ENCODE data around the gene ADGRE3. TPM values are rescaled to one million over a fixed set of nuclear protein-coding genes. Genes with fewer than 3 reads are reported as not detected.

ADGRE3 gene
- total and polyA plus RNA-seq, 2 donors (not counting 1 experiment from before 2014, with no cell fraction given) = 0.17 to 0.46 TPM

- peaks cover 21 to 86% of the 10 kb centered on the region in 2 experiments for H3K36me3 ChIP-seq (replicated peaks in 1 of 2; ENCODE audit: control extremely low read depth in 1 of 2, control insufficient read depth in 1 of 2, extremely low read depth in 1 of 2, insufficient read depth in 2 of 2, low read length in 1 of 2)
- CTCF ChIA-PET = no interaction called here
- TF ChIP-seq EZH2 (IDR thresholded peaks at IDR 0.05; ENCODE audit: borderline replicate concordance, insufficient read depth, low read depth, low read length, poor library complexity, severe bottlenecking) = no peak
- TF ChIP-seq, protein P1, sequence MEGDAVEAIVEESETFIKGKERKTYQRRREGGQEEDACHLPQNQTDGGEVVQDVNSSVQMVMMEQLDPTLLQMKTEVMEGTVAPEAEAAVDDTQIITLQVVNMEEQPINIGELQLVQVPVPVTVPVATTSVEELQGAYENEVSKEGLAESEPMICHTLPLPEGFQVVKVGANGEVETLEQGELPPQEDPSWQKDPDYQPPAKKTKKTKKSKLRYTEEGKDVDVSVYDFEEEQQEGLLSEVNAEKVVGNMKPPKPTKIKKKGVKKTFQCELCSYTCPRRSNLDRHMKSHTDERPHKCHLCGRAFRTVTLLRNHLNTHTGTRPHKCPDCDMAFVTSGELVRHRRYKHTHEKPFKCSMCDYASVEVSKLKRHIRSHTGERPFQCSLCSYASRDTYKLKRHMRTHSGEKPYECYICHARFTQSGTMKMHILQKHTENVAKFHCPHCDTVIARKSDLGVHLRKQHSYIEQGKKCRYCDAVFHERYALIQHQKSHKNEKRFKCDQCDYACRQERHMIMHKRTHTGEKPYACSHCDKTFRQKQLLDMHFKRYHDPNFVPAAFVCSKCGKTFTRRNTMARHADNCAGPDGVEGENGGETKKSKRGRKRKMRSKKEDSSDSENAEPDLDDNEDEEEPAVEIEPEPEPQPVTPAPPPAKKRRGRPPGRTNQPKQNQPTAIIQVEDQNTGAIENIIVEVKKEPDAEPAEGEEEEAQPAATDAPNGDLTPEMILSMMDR (IDR thresholded peaks at IDR 0.05) = no peak
Measured at GRCh38 chr19:14704450-14704849, 29.8 kb upstream of the ADGRE3 start.

GRCh38 chr19:14703833-14704232 lies 29.2 kb upstream of the ADGRE3 start:
- H3K27me3 ChIP-seq (replicated peaks in 1 of 4; ENCODE audit: control extremely low read depth in 1 of 4, control insufficient read depth in 3 of 4, insufficient read depth in 4 of 4, low read length in 3 of 4) = no peaks in the 10 kb centered on the region
- no peak overlapping the region for H3K4me3 ChIP-seq (ENCODE audit: control extremely low read depth in 1 of 5, extremely low read depth in 1 of 5, insufficient read depth in 1 of 5, low read depth in 2 of 5, low read length in 4 of 5)
- WGBS (ENCODE audit: insufficient coverage) = 100% methylated on average over 3 of the region's 6 CpGs
- no peaks in the 10 kb centered on the region for H3K9me3 Mint-ChIP-seq (ENCODE audit: insufficient read depth)
- H3K27me3 Mint-ChIP-seq = no peaks in the 10 kb centered on the region
- no peaks in the 10 kb centered on the region for H3K9me3 ChIP-seq (ENCODE audit: control extremely low read depth in 1 of 3, control insufficient read depth in 2 of 3, insufficient read depth in 1 of 3, low read length in 2 of 3)
- H3K4me3 Mint-ChIP-seq = no peak overlapping the region
- H4K20me1 ChIP-seq (ENCODE audit: control insufficient read depth, insufficient read depth, low read length, poor library complexity, severe bottlenecking) = no peaks in the 10 kb centered on the region
- H3K36me3 ChIP-seq (replicated peaks in 1 of 2; ENCODE audit: control extremely low read depth in 1 of 2, control insufficient read depth in 1 of 2, extremely low read depth in 1 of 2, insufficient read depth in 2 of 2, low read length in 1 of 2) = peaks cover 20 to 85% of the 10 kb centered on the region in 2 experiments
- H3K27ac Mint-ChIP-seq = no peak overlapping the region
- intact Hi-C loops (cut with micrococcal nuclease) = no loop called here
- no peak overlapping the region for H3K4me2 ChIP-seq (replicated peaks; ENCODE audit: low read depth, low read length, poor library complexity, severe bottlenecking)
- DNase-seq (no peak), ATAC-seq (ENCODE audit: low read depth) (no peak)
- no peaks in the 10 kb centered on the region for H3K79me2 ChIP-seq (ENCODE audit: control insufficient read depth, insufficient read depth, low read length)
- CTCF ChIA-PET = no interaction called here
- no peak overlapping the region for H3K9ac ChIP-seq (ENCODE audit: low read length)
- H2AFZ ChIP-seq (ENCODE audit: insufficient read depth, low read depth, low read length, poor library complexity, severe bottlenecking) = no peak overlapping the region
- no peak overlapping the region for H3K27ac ChIP-seq (ENCODE audit: low read length in 2 of 2)
- TF ChIP-seq, protein P1 (IDR thresholded peaks at IDR 0.05) = no peak
- TF ChIP-seq EZH2 (IDR thresholded peaks at IDR 0.05; ENCODE audit: borderline replicate concordance, insufficient read depth, low read depth, low read length, poor library complexity, severe bottlenecking) = no peak
- POLR2A ChIA-PET = interaction anchor here (0.6 kb wide), 1 partner anchor 957 kb away, joined by 3 read pairs; no protein-coding TSS in a partner anchor
- no peaks in the 10 kb centered on the region for H3K4me1 ChIP-seq (ENCODE audit: control insufficient read depth in 2 of 2, insufficient read depth in 2 of 2, low read length in 2 of 2)
- H3K4me1 Mint-ChIP-seq = no peaks in the 10 kb centered on the region

More at GRCh38 chr19:14704450-14704849, 29.8 kb upstream of the ADGRE3 start:
- intact Hi-C loops (cut with micrococcal nuclease) = no loop called here
- no peak overlapping the region for H3K4me3 Mint-ChIP-seq
- ATAC-seq (ENCODE audit: low read depth) = no peak
- Histone ChIP-seq H3K27me3 (replicated peaks in 1 of 4; ENCODE audit: control extremely low read depth in 1 of 4, control insufficient read depth in 3 of 4, insufficient read depth in 4 of 4, low read length in 3 of 4) (no peaks in the 10 kb centered on the region), H4K20me1 (ENCODE audit: control insufficient read depth, insufficient read depth, low read length, poor library complexity, severe bottlenecking) (no peaks in the 10 kb centered on the region), H3K9me3 (ENCODE audit: control extremely low read depth in 1 of 3, control insufficient read depth in 2 of 3, insufficient read depth in 1 of 3, low read length in 2 of 3) (no peaks in the 10 kb centered on the region), H3K27ac (ENCODE audit: low read length in 2 of 2) (no peak overlapping the region), H3K9ac (ENCODE audit: low read length) (no peak overlapping the region), H3K4me1 (ENCODE audit: control insufficient read depth in 2 of 2, insufficient read depth in 2 of 2, low read length in 2 of 2) (no peaks in the 10 kb centered on the region), H3K79me2 (ENCODE audit: control insufficient read depth, insufficient read depth, low read length) (no peaks in the 10 kb centered on the region), H2AFZ (ENCODE audit: insufficient read depth, low read depth, low read length, poor library complexity, severe bottlenecking) (no peak overlapping the region), H3K4me3 (ENCODE audit: control extremely low read depth in 1 of 5, extremely low read depth in 1 of 5, insufficient read depth in 1 of 5, low read depth in 2 of 5, low read length in 4 of 5) (no peak overlapping the region), H3K4me2 (replicated peaks; ENCODE audit: low read depth, low read length, poor library complexity, severe bottlenecking) (no peak overlapping the region)
- WGBS (ENCODE audit: insufficient coverage) = 97% methylated on average over 6 of the region's 6 CpGs
- no peak overlapping the region for H3K27ac Mint-ChIP-seq
- H3K4me1 Mint-ChIP-seq = no peaks in the 10 kb centered on the region
- POLR2A ChIA-PET = no interaction called here
- no peaks in the 10 kb centered on the region for H3K9me3 Mint-ChIP-seq (ENCODE audit: insufficient read depth)
- DNase-seq = no peak
- H3K27me3 Mint-ChIP-seq = no peaks in the 10 kb centered on the region
